ENCODE results near the gene DOK5.

Gene DOK5

DNA sequence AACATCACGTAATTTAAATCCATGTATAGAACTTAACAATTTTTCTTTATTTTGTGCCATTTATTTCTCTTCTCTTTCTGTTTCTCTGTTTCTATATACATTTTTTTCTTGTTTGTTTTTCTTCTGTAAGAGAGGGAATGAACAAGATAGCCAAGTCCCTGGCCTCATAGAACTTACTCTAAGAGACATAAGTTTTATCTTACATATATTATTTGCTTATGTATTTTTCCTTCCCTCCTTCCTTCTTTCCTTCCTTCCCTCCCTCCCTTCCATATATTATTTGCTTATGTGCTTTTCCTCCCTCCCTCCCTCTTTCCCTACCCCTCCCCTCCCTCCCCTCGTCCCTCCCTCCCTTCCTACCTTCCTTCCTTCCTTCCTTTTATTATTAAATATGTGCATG lies 13.0 kb downstream of the DOK5 start:
- Histone ChIP-seq H3K18ac (ENCODE audit: low read length) (no peak overlapping the region), H3K27ac (replicated peaks; ENCODE audit: low read length) (no peak overlapping the region), H3K4me1 (ENCODE audit: control insufficient read depth in 2 of 2, insufficient read depth in 1 of 2, low read depth in 1 of 2, low read length in 2 of 2) (no peaks in the 10 kb centered on the region), H3K4me3 (ENCODE audit: low read length in 2 of 2) (no peak overlapping the region), H2BK5ac (ENCODE audit: low read length) (no peak overlapping the region), H3K9ac (ENCODE audit: low read depth, low read length, poor library complexity) (no peak overlapping the region), H3K14ac (ENCODE audit: low read length) (no peak overlapping the region), H3K36me3 (replicated peaks in 1 of 2; ENCODE audit: control insufficient read depth in 2 of 2, insufficient read depth in 2 of 2, low read length in 2 of 2) (no peaks in the 10 kb centered on the region), H4K91ac (ENCODE audit: low read depth, low read length, poor library complexity) (no peak overlapping the region), H2BK15ac (ENCODE audit: low read length) (no peak overlapping the region), H3K4ac (ENCODE audit: low read length) (no peak overlapping the region), H3K23ac (ENCODE audit: low read depth, low read length, poor library complexity) (no peak overlapping the region), H2BK12ac (ENCODE audit: low read length) (no peak overlapping the region), H4K8ac (ENCODE audit: low read depth, low read length) (no peak overlapping the region), H3K79me1 (ENCODE audit: low read depth, low read length) (no peaks in the 10 kb centered on the region), H3K9me3 (replicated peaks in 1 of 2; ENCODE audit: control insufficient read depth in 2 of 2, insufficient read depth in 1 of 2, low read depth in 1 of 2, low read length in 2 of 2) (peaks cover 0 to 2% of the 10 kb centered on the region in 2 donors), H2AFZ (ENCODE audit: low read length) (no peak overlapping the region), H3K27me3 (ENCODE audit: control insufficient read depth in 3 of 3, insufficient read depth in 3 of 3, low read depth in 1 of 3, low read length in 3 of 3) (no peaks in the 10 kb centered on the region), H3K4me2 (ENCODE audit: insufficient read depth, low read length, poor library complexity, severe bottlenecking) (no peak overlapping the region), H2AK5ac (ENCODE audit: low read depth, low read length) (no peak overlapping the region), H2BK120ac (ENCODE audit: low read depth, low read length) (no peak overlapping the region)
- DNase-seq (ENCODE audit: low spot score): no peak
- WGBS, 2 donors (ENCODE audit: extremely low coverage in 2 of 2, insufficient read length in 2 of 2, insufficient replicate concordance in 1 of 2): no CpG with 5 or more reads among the region's 2 CpGs

DNA sequence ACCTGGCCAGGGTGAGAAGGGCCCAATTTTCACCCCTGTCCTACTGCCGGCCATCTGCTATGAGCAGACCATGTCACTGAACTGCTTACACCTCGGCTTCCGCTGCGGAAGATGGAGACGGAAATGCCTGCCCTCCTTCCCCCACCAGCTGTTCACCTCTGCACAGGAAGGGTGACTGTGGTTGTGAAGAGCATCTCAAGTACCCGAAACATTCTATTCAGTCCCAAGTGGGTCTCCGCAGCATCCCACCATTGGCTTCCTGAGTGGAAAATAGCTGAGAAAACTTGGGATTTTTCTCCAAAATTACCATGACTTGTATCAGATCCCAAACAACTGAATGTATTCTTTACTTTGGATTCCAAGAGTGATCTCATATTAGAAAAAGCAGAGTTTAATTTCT lies 16.1 kb downstream of the DOK5 start:
- WGBS, 2 donors (ENCODE audit: extremely low coverage in 2 of 2, insufficient read length in 2 of 2, insufficient replicate concordance in 1 of 2): no CpG with 5 or more reads among the region's 7 CpGs
- H3K9ac ChIP-seq (ENCODE audit: low read depth, low read length, poor library complexity): no peak overlapping the region
- no peaks in the 10 kb centered on the region for H3K27me3 ChIP-seq (ENCODE audit: control insufficient read depth in 3 of 3, insufficient read depth in 3 of 3, low read depth in 1 of 3, low read length in 3 of 3)
- H3K36me3 ChIP-seq (replicated peaks in 1 of 2; ENCODE audit: control insufficient read depth in 2 of 2, insufficient read depth in 2 of 2, low read length in 2 of 2): no peaks in the 10 kb centered on the region
- H3K4me1 ChIP-seq (ENCODE audit: control insufficient read depth in 2 of 2, insufficient read depth in 1 of 2, low read depth in 1 of 2, low read length in 2 of 2): no peaks in the 10 kb centered on the region
- H2BK120ac ChIP-seq (ENCODE audit: low read depth, low read length): no peak overlapping the region
- H3K18ac ChIP-seq (ENCODE audit: low read length): no peak overlapping the region
- H4K8ac ChIP-seq (ENCODE audit: low read depth, low read length): no peak overlapping the region
- no peak overlapping the region for H3K4me2 ChIP-seq (ENCODE audit: insufficient read depth, low read length, poor library complexity, severe bottlenecking)
- no peak overlapping the region for H3K23ac ChIP-seq (ENCODE audit: low read depth, low read length, poor library complexity)
- no peak overlapping the region for H2BK15ac ChIP-seq (ENCODE audit: low read length)
- no peak overlapping the region for H3K4ac ChIP-seq (ENCODE audit: low read length)
- H2AFZ ChIP-seq (ENCODE audit: low read length): no peak overlapping the region
- H4K91ac ChIP-seq (ENCODE audit: low read depth, low read length, poor library complexity): peak overlapping the region; percentile 43
- peaks cover 0 to 2% of the 10 kb centered on the region in 2 donors for H3K9me3 ChIP-seq (replicated peaks in 1 of 2; ENCODE audit: control insufficient read depth in 2 of 2, insufficient read depth in 1 of 2, low read depth in 1 of 2, low read length in 2 of 2)
- H2BK5ac ChIP-seq (ENCODE audit: low read length): no peak overlapping the region
- H2BK12ac ChIP-seq (ENCODE audit: low read length): no peak overlapping the region
- no peak overlapping the region for H3K27ac ChIP-seq (replicated peaks; ENCODE audit: low read length)
- no peaks in the 10 kb centered on the region for H3K79me1 ChIP-seq (ENCODE audit: low read depth, low read length)
- no peak overlapping the region for H3K14ac ChIP-seq (ENCODE audit: low read length)
- no peak overlapping the region for H3K4me3 ChIP-seq (ENCODE audit: low read length in 2 of 2)
- no peak overlapping the region for H2AK5ac ChIP-seq (ENCODE audit: low read depth, low read length)
- DNase-seq (ENCODE audit: low spot score): no peak

DNA sequence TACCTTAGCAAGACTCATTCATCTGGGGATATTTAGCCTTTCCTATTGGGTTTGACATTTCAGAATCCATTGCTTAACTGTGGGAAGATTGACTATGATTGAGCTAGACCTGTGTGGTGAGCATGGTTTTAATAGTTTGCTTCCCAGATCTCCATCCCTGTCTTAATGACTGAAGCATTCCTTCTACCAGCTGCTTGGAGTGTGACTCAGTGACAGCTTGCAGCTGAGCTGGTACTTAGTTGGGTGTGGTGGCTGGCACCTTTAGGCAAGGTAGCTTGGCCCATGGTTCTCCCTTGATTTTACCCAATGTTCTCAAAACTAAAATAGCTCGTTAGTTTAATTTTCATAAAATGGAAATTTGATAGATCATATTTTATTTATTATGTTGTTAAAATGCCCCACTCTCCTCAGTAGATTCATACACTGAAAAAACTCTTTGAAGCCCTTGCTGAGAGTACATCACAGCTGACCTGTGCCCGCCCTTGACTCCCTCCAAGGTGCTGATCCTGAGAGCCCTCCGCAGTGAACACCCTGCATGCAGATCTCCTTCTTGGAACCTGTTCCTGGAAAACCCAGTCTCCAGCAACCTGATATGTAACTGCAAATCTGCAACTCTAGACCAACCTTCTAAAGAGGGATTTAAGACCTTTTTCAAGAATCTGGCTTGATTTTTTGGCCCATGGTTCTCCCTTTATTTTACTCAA lies 19.1 kb downstream of the DOK5 start:
- no peak overlapping the region for H2BK12ac ChIP-seq (ENCODE audit: low read length)
- H3K23ac ChIP-seq (ENCODE audit: low read depth, low read length, poor library complexity): no peak overlapping the region
- no peak overlapping the region for H2AK5ac ChIP-seq (ENCODE audit: low read depth, low read length)
- no peaks in the 10 kb centered on the region for H3K27me3 ChIP-seq (ENCODE audit: control insufficient read depth in 3 of 3, insufficient read depth in 3 of 3, low read depth in 1 of 3, low read length in 3 of 3)
- H3K4me2 ChIP-seq (ENCODE audit: insufficient read depth, low read length, poor library complexity, severe bottlenecking): no peak overlapping the region
- H3K14ac ChIP-seq (ENCODE audit: low read length): no peak overlapping the region
- H3K9me3 ChIP-seq (replicated peaks in 1 of 2; ENCODE audit: control insufficient read depth in 2 of 2, insufficient read depth in 1 of 2, low read depth in 1 of 2, low read length in 2 of 2): peaks cover 0 to 2% of the 10 kb centered on the region in 2 donors
- no peak overlapping the region for H4K91ac ChIP-seq (ENCODE audit: low read depth, low read length, poor library complexity)
- H3K18ac ChIP-seq (ENCODE audit: low read length): no peak overlapping the region
- no peaks in the 10 kb centered on the region for H3K4me1 ChIP-seq (ENCODE audit: control insufficient read depth in 2 of 2, insufficient read depth in 1 of 2, low read depth in 1 of 2, low read length in 2 of 2)
- no peaks in the 10 kb centered on the region for H3K36me3 ChIP-seq (replicated peaks in 1 of 2; ENCODE audit: control insufficient read depth in 2 of 2, insufficient read depth in 2 of 2, low read length in 2 of 2)
- no peak overlapping the region for H3K9ac ChIP-seq (ENCODE audit: low read depth, low read length, poor library complexity)
- H3K4ac ChIP-seq (ENCODE audit: low read length): no peak overlapping the region
- DNase-seq (ENCODE audit: low spot score): no peak
- no peak overlapping the region for H2BK120ac ChIP-seq (ENCODE audit: low read depth, low read length)
- H3K79me1 ChIP-seq (ENCODE audit: low read depth, low read length): no peaks in the 10 kb centered on the region
- H2BK15ac ChIP-seq (ENCODE audit: low read length): no peak overlapping the region
- H2BK5ac ChIP-seq (ENCODE audit: low read length): no peak overlapping the region
- WGBS, 2 donors (ENCODE audit: extremely low coverage in 2 of 2, insufficient read length in 2 of 2, insufficient replicate concordance in 1 of 2): no CpG with 5 or more reads among the region's 3 CpGs
- H2AFZ ChIP-seq (ENCODE audit: low read length): no peak overlapping the region
- no peak overlapping the region for H3K27ac ChIP-seq (replicated peaks; ENCODE audit: low read length)
- H4K8ac ChIP-seq (ENCODE audit: low read depth, low read length): no peak overlapping the region
- no peak overlapping the region for H3K4me3 ChIP-seq (ENCODE audit: low read length in 2 of 2)

DNA sequence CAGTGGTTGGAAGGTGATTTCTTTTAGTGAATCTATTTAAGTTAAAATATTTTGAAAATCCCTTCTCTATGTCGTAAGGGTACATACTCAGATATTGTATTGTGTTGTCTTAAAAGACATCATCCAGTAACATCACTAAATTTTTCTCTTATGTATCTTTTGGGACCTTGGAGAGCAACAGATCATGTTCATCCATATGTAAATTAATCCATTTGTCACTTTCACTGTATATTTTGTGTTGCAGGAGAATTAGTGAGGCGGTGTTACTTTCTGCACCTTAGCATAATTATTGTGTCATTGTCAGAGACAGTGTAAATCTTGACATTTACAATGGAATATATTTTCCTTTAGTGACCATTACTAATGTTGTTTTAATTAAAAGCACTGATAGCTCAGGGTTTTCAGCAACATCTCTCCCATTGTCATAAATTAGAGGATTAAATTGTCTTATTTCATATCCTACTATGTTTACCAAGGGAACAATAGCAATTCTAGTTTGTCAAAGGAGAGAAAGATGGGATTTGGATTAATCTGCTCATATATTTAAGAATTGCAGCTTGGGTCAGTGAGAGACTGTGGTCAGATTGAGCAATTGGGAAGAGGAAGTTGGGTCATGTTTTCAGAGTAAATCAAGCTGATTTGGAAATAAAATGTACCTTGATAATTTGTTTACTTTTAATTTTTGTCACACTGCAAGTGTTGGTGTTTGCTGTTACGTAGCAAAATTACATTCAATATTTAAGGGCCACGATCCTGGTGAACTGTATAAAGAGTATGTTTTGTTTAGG lies 22.7 kb downstream of the DOK5 start:
- Histone ChIP-seq H3K4me3 (ENCODE audit: low read length in 2 of 2) (no peak overlapping the region), H3K14ac (ENCODE audit: low read length) (no peak overlapping the region), H3K27ac (replicated peaks; ENCODE audit: low read length) (no peak overlapping the region)

More for the DNA sequence above, 22.7 kb downstream of the DOK5 start:
- H2AFZ ChIP-seq (ENCODE audit: low read length): no peak overlapping the region
- no peak overlapping the region for H2BK5ac ChIP-seq (ENCODE audit: low read length)
- H3K18ac ChIP-seq (ENCODE audit: low read length): no peak overlapping the region
- no peaks in the 10 kb centered on the region for H3K9me3 ChIP-seq (replicated peaks in 1 of 2; ENCODE audit: control insufficient read depth in 2 of 2, insufficient read depth in 1 of 2, low read depth in 1 of 2, low read length in 2 of 2)
- no peak overlapping the region for H3K4ac ChIP-seq (ENCODE audit: low read length)
- H3K27me3 ChIP-seq (ENCODE audit: control insufficient read depth in 3 of 3, insufficient read depth in 3 of 3, low read depth in 1 of 3, low read length in 3 of 3): no peaks in the 10 kb centered on the region
- no peak for DNase-seq (ENCODE audit: low spot score)
- no peak overlapping the region for H2AK5ac ChIP-seq (ENCODE audit: low read depth, low read length)
- no peak overlapping the region for H4K8ac ChIP-seq (ENCODE audit: low read depth, low read length)
- no peak overlapping the region for H2BK120ac ChIP-seq (ENCODE audit: low read depth, low read length)
- H3K9ac ChIP-seq (ENCODE audit: low read depth, low read length, poor library complexity): no peak overlapping the region
- H3K36me3 ChIP-seq (replicated peaks in 1 of 2; ENCODE audit: control insufficient read depth in 2 of 2, insufficient read depth in 2 of 2, low read length in 2 of 2): no peaks in the 10 kb centered on the region
- no peak overlapping the region for H3K23ac ChIP-seq (ENCODE audit: low read depth, low read length, poor library complexity)
- no peak overlapping the region for H4K91ac ChIP-seq (ENCODE audit: low read depth, low read length, poor library complexity)
- H2BK15ac ChIP-seq (ENCODE audit: low read length): no peak overlapping the region
- no peak overlapping the region for H3K4me2 ChIP-seq (ENCODE audit: insufficient read depth, low read length, poor library complexity, severe bottlenecking)
- H2BK12ac ChIP-seq (ENCODE audit: low read length): no peak overlapping the region
- H3K79me1 ChIP-seq (ENCODE audit: low read depth, low read length): no peaks in the 10 kb centered on the region
- no CpG with 5 or more reads among the region's 4 CpGs for WGBS, 2 donors (ENCODE audit: extremely low coverage in 2 of 2, insufficient read length in 2 of 2, insufficient replicate concordance in 1 of 2)
- no peaks in the 10 kb centered on the region for H3K4me1 ChIP-seq (ENCODE audit: control insufficient read depth in 2 of 2, insufficient read depth in 1 of 2, low read depth in 1 of 2, low read length in 2 of 2)

All from neuronal stem cell (in vitro differentiated cells).